ENCODE measurements around the gene MACROH2A2. TPM values are rescaled to one million over a fixed set of nuclear protein-coding genes. Genes with fewer than 3 reads are reported as not detected.

Gene MACROH2A2
- total RNA-seq, 2 donors from 2014 or later = 177 to 187 TPM

DNA sequence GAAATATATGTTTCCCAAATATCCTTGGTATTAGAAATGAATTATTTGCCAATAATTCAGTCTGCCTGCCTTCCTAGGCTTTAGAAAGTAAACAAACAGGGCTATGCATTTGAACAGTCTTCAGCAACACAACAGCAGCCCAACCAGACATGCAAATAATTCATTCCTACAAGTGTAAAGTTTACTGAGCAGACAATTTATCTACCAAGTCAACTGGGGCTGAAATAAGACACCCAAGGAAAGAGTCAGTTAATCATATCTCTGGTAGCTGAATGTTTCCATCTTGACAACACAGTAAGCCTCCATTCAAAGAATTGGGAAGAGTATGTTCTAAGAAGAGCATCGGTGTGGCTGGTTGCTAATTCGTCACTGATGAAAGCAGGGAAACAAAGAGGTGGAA lies 41.6 kb downstream of the MACROH2A2 start:
- WGBS, 2 experiments (ENCODE audit: insufficient coverage in 1 of 2, insufficient read length in 1 of 2) = 94 to 100% methylated on average over 2 of the region's 2 CpGs
- Histone ChIP-seq H3K27me3 (ENCODE audit: control insufficient read depth, insufficient read depth, low read length, poor library complexity, severe bottlenecking) (no peaks in the 10 kb centered on the region), H3K4me3 (ENCODE audit: low read length) (no peak overlapping the region), H3K36me3 (ENCODE audit: control insufficient read depth, insufficient read depth, low read length) (peaks cover 88% of the 10 kb centered on the region), H3K9me3 (ENCODE audit: control insufficient read depth, low read length) (no peaks in the 10 kb centered on the region), H3K4me1 (ENCODE audit: control insufficient read depth, insufficient read depth, low read length) (peaks cover 4% of the 10 kb centered on the region), H3K9ac (ENCODE audit: extremely low read depth, low read length, poor library complexity, severe bottlenecking) (no peak overlapping the region), H3K27ac (ENCODE audit: low read depth, low read length) (no peak overlapping the region)
- Mint-ChIP-seq H3K27ac (no peak overlapping the region), H3K36me3 (ENCODE audit: low read depth) (peaks cover 86% of the 10 kb centered on the region), H3K9me3 (no peaks in the 10 kb centered on the region), H3K27me3 (ENCODE audit: insufficient read depth) (no peaks in the 10 kb centered on the region), H3K4me3 (no peak overlapping the region), H3K4me1 (no peaks in the 10 kb centered on the region)
- TF ChIP-seq, protein P1, sequence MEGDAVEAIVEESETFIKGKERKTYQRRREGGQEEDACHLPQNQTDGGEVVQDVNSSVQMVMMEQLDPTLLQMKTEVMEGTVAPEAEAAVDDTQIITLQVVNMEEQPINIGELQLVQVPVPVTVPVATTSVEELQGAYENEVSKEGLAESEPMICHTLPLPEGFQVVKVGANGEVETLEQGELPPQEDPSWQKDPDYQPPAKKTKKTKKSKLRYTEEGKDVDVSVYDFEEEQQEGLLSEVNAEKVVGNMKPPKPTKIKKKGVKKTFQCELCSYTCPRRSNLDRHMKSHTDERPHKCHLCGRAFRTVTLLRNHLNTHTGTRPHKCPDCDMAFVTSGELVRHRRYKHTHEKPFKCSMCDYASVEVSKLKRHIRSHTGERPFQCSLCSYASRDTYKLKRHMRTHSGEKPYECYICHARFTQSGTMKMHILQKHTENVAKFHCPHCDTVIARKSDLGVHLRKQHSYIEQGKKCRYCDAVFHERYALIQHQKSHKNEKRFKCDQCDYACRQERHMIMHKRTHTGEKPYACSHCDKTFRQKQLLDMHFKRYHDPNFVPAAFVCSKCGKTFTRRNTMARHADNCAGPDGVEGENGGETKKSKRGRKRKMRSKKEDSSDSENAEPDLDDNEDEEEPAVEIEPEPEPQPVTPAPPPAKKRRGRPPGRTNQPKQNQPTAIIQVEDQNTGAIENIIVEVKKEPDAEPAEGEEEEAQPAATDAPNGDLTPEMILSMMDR (conservative IDR thresholded peaks at IDR 0.05) = no peak
- no peak for DNase-seq

DNA sequence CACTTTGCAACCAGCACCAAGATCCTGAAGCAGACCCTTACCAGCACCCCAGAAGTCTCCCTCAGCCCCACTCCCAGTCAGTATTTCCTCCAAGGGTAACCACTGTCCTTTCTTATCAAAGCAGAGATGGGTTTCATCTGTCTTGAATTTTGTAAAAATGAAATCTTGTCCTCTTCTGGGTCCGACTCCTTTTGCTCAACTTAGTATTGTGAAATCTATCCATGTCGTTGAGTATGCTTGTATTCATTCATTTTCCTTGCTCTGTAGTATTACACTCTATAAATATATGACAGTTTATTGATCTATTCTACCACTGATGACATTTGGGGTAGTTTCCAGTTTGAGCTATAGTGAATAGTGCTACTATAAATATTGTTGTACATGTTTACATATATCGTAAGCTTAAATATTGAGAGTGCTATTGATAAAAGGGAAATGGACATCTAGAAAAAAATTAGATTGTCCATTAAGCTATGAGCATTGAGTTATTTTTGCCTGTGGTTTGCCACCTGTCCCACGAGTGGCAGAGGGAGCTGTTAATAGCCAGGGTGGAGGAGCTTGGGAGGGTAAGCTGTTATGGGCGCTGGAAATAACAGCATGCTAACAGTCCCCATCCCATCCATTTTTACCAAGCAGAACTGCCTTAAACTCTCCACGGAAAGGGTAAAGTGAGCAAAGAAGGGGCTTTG lies 43.5 kb downstream of the MACROH2A2 start:
- 93 to 96% methylated on average over 3 to 6 of the region's 6 CpGs for WGBS, 2 experiments (ENCODE audit: insufficient coverage in 1 of 2, insufficient read length in 1 of 2)
- no peak for DNase-seq

DNA sequence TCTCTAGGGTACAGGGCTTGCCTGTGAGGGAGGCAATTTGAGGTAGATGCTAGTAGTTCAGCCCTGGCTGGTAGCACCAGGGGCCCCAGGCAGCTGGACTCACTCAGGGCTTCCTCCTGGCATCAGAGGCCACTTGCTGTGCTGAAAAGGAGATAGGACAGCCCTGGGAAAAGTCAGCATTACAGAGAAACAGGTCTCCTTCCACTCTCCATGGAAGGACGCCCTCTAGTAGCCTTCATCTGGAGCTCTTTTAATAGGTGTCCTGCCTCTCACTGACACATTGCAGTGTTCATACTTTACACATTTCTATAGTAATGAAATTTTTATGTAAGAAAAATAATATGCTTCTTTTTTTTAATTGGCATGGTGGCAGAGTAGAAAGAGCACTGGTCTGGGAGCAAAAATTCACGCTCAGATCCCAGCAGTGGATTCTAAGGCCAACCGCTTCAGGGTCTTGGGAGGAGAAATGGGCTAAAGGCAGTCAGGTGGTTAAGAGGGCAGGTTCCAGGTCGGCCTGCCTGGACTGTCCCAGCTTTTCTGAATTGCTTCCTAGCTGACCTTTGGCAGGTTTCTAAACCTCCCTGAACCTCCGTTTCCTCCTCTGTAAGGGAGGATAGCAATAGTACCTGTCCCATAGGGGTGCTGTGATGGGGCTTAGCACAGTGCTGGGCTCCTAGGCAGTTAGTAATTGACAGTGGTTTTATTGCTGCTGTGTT lies 44.2 kb downstream of the MACROH2A2 start:
- WGBS, 2 experiments (ENCODE audit: insufficient coverage in 1 of 2, insufficient read length in 1 of 2) = 91 to 96% methylated on average over 3 to 5 of the region's 5 CpGs
- no peaks in the 10 kb centered on the region for H3K27me3 ChIP-seq (ENCODE audit: control insufficient read depth, insufficient read depth, low read length, poor library complexity, severe bottlenecking)
- no peak overlapping the region for H3K27ac ChIP-seq (ENCODE audit: low read depth, low read length)
- peak overlapping the region; percentile 44 for H3K27ac Mint-ChIP-seq
- no peaks in the 10 kb centered on the region for H3K27me3 Mint-ChIP-seq (ENCODE audit: insufficient read depth)
- no peak overlapping the region for H3K9ac ChIP-seq (ENCODE audit: extremely low read depth, low read length, poor library complexity, severe bottlenecking)
- H3K36me3 Mint-ChIP-seq (ENCODE audit: low read depth) = peaks cover 92% of the 10 kb centered on the region
- no peak overlapping the region for H3K4me3 ChIP-seq (ENCODE audit: low read length)
- no peaks in the 10 kb centered on the region for H3K9me3 ChIP-seq (ENCODE audit: control insufficient read depth, low read length)
- no peak for DNase-seq
- peaks cover 4% of the 10 kb centered on the region for H3K4me1 ChIP-seq (ENCODE audit: control insufficient read depth, insufficient read depth, low read length)
- no peak overlapping the region for H3K4me3 Mint-ChIP-seq
- no peaks in the 10 kb centered on the region for H3K9me3 Mint-ChIP-seq
- TF ChIP-seq, protein P1 (conservative IDR thresholded peaks at IDR 0.05) = peak; percentile 37
- no peaks in the 10 kb centered on the region for H3K4me1 Mint-ChIP-seq
- H3K36me3 ChIP-seq (ENCODE audit: control insufficient read depth, insufficient read depth, low read length) = peaks cover 92% of the 10 kb centered on the region

More for the DNA sequence above, 43.5 kb downstream of the MACROH2A2 start:
- peaks cover 90% of the 10 kb centered on the region for H3K36me3 Mint-ChIP-seq (ENCODE audit: low read depth)
- no peaks in the 10 kb centered on the region for H3K9me3 ChIP-seq (ENCODE audit: control insufficient read depth, low read length)
- H3K36me3 ChIP-seq (ENCODE audit: control insufficient read depth, insufficient read depth, low read length) = peaks cover 91% of the 10 kb centered on the region
- H3K9ac ChIP-seq (ENCODE audit: extremely low read depth, low read length, poor library complexity, severe bottlenecking) = no peak overlapping the region
- H3K4me3 Mint-ChIP-seq = no peak overlapping the region
- H3K27ac Mint-ChIP-seq = peak overlapping the region; percentile 44
- no peaks in the 10 kb centered on the region for H3K27me3 ChIP-seq (ENCODE audit: control insufficient read depth, insufficient read depth, low read length, poor library complexity, severe bottlenecking)
- no peaks in the 10 kb centered on the region for H3K4me1 Mint-ChIP-seq
- H3K27me3 Mint-ChIP-seq (ENCODE audit: insufficient read depth) = no peaks in the 10 kb centered on the region
- H3K4me3 ChIP-seq (ENCODE audit: low read length) = no peak overlapping the region
- peaks cover 4% of the 10 kb centered on the region for H3K4me1 ChIP-seq (ENCODE audit: control insufficient read depth, insufficient read depth, low read length)
- H3K9me3 Mint-ChIP-seq = no peaks in the 10 kb centered on the region
- TF ChIP-seq, protein P1 (conservative IDR thresholded peaks at IDR 0.05) = no peak
- no peak overlapping the region for H3K27ac ChIP-seq (ENCODE audit: low read depth, low read length)

Measured in endodermal cell (in vitro differentiated cells).